ENCODE results near the gene ARHGEF39.

- no peak for TF ChIP-seq CTCF (IDR thresholded peaks at IDR 0.05)
- no peak for TF ChIP-seq JUN (IDR thresholded peaks at IDR 0.05)
- TF ChIP-seq POLR2A (IDR thresholded peaks at IDR 0.05; ENCODE audit: low read length): no peak
These were observed 5.7 kb downstream of the ARHGEF39 start for GRCh38 chr9:35659340-35659739.

Measured in A549 (cell line).